Adipose tissue (tissue), 3 donors: ENCODE data around the gene PTPRT. TPM values are rescaled to one million over a fixed set of nuclear protein-coding genes. Genes with fewer than 3 reads are reported as not detected.

ENCODE experiments used
- H3K27ac ChIP-seq: one replicate; pipeline ENCODE4 v1.5.1; 2013; ENCODE audit warnings: low read depth, low read length
- WGBS, 3 donors: extraction: QIAGEN DNeasy Blood & Tissue Kit; methylation state at CpG; one replicate each; pipeline ENCODE4 v1.1.7; 2013; 5-methylcytosine and 5-hydroxymethylcytosine counted together
- polyA plus RNA-seq, 3 donors: library from polyadenylated mRNA; stranded (reverse); fragments of 200-250 nt; gene quantifications; one replicate each; pipeline ENCODE4 v1.2.3, GENCODE V29; 2013
- donor health status: healthy with polysubstance abuse.
- donor health status: Bipolar disorder and iron deficiency.
- donor health status: healthy.

PTPRT gene
- polyA plus RNA-seq, 3 donors, result 0.04 to 0.30 (median 0.11) TPM

DNA sequence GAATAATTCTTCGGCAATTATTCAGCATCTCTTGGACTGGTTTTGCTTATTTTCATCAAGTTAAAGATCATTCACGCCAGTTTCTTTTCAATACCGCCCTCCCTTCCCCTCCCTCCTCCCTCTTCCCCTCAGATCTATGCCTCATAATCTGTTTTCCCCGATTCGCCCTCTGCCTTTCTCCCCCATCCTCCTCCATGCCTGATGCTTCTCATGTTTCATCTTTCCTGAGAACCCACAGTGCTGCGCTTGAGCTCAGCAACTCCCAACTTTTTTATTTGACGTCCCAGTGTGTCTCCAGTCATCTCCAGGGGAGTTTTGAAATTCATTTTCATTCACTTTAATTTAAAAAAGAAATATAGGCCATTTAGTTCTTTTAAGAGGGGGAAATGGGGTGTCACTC is 142.7 kb downstream of the PTPRT start:
- no peak overlapping the region for H3K27ac ChIP-seq
- 39 to 42% (median 40%) methylated on average over 7 of the region's 7 CpGs for WGBS, 3 donors

DNA sequence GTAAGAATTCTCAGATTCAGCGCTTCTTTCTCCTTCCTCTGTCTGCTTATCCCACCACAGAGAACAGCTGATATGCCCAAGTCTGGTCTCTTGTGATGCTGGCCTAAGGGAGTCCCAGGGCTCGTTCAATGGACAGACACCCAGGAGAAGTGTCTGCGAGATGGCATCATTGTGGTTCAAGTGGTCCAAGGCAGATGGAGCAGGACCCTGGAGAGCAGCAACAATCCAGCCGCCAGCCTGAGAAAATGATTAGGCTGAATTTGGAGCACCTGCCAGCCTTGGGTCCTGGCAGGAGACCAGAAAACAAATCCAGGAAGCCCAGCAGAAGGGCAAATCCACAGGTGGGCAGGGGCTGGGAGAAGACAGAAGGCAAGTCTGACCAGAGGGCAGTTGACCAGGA is 145.8 kb downstream of the PTPRT start:
- H3K27ac ChIP-seq, result no peak overlapping the region
- WGBS, 3 donors, result 47 to 57% (median 50%) methylated on average over 4 of the region's 4 CpGs

DNA sequence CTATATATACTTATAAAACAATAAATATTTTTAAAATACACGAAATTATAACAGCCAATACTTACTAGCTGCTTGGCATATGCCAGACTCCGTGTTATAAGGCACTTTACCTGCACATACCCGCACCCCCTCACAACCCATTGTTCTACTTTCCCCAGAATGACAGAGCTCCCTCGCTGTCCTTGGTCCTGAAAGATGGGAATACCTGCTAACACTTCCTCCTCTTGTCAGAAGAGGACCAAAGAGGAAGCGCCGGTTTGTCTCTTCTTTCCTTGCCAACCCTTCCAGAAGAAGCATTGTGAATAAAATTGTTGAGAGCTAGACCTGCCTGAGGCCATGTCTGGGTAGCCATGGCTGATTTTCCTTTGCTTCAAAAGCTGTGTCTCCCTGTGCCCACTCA is 149.3 kb downstream of the PTPRT start:
- WGBS, 3 donors, result 15 to 23% (median 15%) methylated on average over 6 of the region's 6 CpGs
- no peak overlapping the region for H3K27ac ChIP-seq

DNA sequence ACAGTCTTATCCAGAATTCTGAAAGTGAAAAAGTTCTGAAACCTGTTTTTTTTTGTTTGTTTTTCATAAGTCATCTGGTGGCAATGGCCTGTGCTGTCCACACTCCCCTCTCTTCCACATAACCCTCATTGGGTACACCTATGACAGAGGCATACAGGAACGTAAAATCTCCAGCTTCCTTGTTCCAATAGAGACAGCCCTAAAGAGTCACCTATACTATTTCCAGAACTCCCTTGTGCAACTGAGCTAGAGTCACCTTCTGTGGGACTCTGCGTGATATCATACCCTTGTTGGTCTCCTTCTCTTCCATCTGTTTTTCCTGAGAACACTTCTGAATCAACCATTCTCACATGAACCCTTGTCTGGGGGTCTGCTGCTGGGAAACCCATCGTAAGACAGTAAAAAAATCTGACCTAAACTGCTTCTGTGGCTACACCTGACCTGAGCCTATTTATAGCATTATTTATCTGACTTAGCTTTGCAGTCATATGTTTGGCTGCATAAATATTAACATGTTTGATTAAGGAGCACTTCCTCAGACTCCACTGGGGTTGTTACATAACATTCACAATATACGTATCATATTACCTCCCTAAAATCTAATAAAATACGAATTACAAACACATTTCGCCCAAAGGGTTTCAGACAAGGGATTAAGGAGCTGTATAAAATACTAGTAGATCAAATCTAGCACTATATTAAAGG is 151.9 kb downstream of the PTPRT start:
- WGBS, 3 donors, result 47 to 77% (median 72%) methylated on average over 6 of the region's 6 CpGs
- no peak overlapping the region for H3K27ac ChIP-seq

DNA sequence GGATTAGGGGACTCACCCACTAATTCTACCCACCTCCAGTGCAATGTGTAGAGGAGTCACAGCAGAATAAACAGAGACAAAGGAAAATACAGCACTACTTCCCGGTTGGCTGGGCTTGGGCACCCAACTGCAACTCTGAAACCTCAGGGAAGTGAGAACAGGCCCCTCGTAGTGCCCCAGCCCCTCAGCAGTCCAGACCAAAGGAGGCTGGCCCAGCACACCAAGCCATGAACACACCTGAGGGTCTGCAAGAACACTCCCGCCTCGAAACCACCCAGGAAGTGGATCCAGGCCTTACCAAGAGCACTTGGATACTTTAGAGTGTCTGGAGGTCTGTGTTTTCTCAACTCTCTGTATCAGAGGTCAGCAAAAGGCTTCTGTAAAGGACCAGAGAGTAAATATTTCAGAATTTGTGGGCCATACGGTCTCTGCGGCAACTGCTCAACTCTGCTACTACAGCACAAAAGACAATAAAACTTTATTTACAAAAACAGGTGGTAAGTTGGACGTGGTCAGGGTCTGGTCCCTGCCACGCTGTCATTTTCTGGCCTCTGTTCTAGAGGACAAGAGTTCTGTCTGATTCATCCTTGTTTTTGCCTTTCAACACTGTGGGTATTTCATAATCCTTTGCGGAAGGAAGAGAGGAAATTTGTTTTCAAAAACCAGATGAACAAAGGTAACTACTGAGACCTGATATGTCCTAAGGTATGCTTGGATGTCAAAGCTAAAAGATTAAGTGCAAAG is 154.6 kb downstream of the PTPRT start:
- H3K27ac ChIP-seq, result no peak overlapping the region
- WGBS, 3 donors, result 55 to 82% (median 67%) methylated on average over 9 of the region's 9 CpGs

DNA sequence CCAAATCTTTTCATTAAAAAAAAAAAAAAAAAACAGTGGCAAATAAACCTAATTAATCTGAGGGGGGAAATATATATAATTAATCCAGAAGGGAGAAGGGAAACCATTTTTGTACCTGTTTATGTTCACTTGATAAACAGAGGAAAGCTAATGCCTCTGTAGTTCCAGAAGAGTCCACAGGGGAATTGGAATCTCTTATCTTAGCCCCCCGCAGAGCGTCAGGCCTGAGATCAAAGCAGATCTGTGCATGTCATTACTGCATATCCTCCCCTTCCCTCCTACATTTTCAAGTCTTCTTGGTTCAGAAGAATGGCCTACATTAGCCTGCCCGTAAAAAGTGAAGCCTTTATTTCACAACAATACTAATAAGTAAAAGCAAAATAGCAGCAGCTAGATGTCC is 157.2 kb downstream of the PTPRT start:
- H3K27ac ChIP-seq, result no peak overlapping the region
- 41 to 57% (median 54%) methylated on average over 3 of the region's 3 CpGs for WGBS, 3 donors

DNA sequence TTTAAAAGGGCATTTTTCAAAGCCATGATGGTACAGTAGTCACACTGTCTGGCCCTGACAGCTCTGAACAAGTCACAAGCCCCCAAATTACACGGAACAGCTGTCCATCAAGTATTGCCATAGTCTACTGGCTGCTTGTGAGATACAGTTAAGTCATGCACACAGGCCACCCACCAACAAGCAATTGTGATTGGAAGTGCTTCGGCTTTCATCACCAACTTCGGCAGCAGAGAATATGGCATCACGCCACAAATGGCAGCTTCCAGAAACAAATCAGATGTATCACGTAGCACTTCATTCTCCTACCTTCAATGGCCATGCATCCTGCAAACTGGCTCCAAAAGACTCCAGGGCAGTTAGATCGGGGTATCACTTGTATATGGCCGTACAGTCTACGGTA is 160.5 kb downstream of the PTPRT start:
- no peak overlapping the region for H3K27ac ChIP-seq
- WGBS, 3 donors, result 88 to 92% (median 90%) methylated on average over 8 of the region's 8 CpGs

DNA sequence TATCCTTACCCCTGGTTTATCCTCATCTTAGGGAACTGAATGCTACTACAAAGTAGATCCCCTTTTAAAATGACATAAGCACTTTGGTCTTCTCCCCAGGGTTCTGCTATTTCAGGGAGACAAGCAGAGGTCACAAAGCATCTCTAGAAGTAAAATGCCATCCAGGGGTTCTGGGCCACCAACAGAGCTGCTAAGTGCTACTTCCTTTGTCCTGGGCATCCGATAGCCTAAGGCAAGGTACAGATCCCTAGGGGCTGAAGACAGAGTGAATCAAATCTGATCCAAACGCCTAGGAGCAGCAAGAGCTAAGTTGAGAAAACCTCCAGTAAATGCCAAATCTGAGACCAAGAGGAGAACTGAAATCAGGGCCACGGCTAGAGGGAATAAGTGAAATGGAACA is 161.2 kb downstream of the PTPRT start:
- H3K27ac ChIP-seq, result no peak overlapping the region
- 48 to 59% (median 49%) methylated on average over 3 of the region's 3 CpGs for WGBS, 3 donors

DNA sequence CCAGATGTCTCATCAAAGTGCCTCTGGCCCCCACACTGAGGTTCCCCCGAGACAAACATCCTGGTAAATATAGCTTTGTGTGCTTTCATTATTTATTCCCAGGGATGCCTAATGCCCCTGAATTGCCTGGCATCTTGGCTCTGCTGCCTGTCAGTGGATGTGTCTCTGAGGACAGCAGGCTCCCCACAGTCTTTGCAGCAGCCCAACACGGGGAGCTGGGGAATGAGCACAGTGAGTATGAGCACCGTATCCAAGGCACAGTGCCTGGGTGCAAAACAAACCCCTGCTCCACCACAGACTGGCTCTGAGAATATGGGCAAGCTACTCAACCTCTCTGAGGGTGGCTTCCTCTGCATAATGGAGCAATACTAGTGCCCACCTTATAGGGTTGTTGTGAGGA is 165.9 kb downstream of the PTPRT start:
- 15 to 53% (median 23%) methylated on average over 3 of the region's 3 CpGs for WGBS, 3 donors
- H3K27ac ChIP-seq, result no peak overlapping the region

DNA sequence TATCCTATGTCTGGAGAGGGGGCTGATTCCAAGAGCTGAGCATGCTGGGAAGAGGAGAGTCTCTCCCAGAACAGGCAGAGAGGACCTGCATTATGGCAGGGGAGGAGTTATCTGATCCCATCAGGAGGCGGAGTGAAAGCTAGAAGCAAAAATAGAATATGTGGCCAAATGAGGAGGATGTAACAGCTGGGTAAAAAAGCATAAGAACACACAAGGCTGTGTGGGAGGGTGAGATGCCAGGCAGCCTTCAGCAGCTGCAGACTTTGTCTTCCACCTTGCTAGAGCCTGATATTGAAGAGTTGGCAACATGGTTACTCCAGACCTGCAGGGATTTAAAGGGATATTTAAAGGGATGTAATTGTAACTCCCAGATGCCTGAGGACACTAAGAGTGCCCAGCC is 167.1 kb downstream of the PTPRT start:
- 69 to 88% (median 83%) methylated on average over 1 of the region's 1 CpG for WGBS, 3 donors
- no peak overlapping the region for H3K27ac ChIP-seq

DNA sequence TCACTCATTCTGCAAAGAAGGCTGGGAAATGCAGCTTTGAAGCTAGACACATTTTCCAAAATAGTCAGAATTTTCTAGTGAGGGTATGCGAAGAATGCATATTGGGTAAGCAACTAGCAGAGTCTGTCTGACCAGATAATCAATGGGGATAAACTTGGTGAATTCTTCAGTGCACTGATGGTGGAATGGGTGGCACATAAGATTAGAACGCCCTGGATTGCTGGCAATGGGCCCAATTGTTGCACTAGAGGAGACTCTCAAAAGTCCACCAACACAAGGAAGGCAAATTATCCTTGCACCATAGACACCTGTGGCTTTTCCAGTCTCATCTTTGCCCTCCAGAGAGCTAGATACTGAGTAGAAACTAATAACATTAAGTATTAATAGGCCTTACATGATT is 167.6 kb downstream of the PTPRT start:
- no peak overlapping the region for H3K27ac ChIP-seq
- 76 to 91% (median 84%) methylated on average over 2 of the region's 2 CpGs for WGBS, 3 donors

DNA sequence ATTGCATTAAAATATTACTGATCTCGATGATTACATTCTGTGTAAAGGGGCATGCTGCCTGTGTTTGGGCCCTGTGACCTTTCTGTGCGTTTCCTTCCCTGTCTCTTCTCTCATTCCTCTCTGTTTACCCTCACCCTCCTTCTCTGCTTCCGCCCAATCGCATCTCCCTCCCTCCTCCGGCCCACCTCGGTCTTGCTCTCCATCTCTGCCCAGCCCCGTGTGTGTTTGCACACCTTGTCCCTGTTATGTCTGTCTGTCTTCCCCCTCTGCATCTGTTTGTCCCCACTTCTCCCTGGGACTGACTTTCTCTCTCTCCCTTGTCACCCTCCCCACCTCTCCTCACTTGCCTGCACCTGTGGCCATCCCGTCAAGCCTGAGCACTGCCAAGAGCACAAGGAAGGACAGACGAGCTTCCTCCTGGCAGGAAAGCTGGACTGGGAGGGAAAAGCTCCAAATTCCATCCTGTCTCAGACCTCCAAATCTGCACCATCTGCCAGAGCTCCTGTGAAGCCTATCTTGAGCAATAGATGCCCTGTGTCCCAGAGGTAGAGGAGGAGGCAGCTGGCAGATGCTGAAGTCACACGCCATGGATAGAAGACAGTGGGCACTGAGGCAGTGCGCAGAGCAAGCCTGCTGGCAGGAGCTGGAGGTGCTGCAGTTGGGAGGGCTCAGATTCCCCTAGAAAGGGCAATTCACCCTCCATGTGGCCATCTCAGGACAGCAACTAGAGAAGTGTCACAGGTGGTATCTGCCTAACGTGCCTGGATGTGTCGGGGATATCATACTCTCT is 172.3 kb downstream of the PTPRT start:
- 39 to 43% (median 42%) methylated on average over 13 of the region's 13 CpGs for WGBS, 3 donors
- no peak overlapping the region for H3K27ac ChIP-seq

DNA sequence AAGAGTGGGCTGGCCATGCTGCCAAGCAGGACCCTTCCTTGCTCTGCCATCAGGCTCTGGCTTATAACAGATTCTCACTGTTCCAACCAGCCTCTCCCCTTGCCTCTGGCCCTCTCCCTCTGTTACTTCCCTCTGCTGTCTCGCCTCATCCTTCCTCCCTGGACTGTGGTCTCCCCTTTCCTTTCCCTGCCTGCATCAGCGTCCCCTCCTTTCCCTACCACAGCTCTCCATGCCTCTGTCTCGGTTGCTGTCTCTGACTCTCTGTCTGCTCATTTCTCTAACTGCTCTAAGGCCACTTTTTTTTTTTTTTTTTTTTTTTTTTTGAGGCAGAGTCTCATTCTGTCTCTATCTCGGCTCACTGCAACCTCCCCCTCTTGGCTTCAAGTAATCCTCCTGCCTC is 173.4 kb downstream of the PTPRT start:
- 55 to 70% (median 63%) methylated on average over 4 of the region's 4 CpGs for WGBS, 3 donors
- no peak overlapping the region for H3K27ac ChIP-seq

DNA sequence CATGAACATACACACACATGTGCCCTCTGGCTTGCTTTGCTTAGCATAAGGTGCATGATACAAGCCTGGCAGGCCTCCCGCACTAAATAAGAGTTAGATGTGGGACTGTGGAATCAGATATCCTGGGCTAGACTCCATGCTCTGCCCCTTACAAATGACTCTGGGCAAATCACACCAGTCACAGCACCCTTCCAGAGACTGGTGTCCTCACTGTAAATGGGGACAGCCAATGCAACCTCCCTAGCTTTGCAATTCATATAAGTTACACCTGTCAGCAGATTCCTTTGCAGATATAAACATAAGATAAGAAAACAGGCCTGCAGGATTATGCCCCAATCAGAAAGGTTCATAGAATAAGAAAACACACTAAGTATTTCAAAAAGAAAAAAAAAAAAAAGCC is 174.1 kb downstream of the PTPRT start:
- H3K27ac ChIP-seq, result no peak overlapping the region
- 83 to 100% (median 93%) methylated on average over 1 of the region's 1 CpG for WGBS, 3 donors

DNA sequence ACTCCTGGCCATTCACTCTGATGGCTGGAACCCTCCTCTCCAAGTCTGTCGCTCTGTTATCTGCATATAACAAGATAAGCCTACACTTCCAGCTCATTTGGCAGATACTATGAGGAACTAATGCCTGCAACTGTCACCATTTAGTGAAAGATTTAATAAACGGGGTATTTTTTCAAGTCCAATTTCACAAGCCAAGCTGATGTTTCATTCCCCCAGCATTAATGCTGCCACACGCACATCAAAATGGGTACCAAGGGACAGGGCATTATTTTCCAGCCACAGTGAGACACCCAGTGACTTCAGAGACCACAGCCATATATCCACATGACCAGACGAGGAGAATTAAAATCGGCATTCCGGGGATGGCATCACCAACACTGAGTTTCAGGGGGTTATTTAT is 175.5 kb downstream of the PTPRT start:
- WGBS, 3 donors, result 67 to 79% (median 77%) methylated on average over 6 of the region's 6 CpGs

DNA sequence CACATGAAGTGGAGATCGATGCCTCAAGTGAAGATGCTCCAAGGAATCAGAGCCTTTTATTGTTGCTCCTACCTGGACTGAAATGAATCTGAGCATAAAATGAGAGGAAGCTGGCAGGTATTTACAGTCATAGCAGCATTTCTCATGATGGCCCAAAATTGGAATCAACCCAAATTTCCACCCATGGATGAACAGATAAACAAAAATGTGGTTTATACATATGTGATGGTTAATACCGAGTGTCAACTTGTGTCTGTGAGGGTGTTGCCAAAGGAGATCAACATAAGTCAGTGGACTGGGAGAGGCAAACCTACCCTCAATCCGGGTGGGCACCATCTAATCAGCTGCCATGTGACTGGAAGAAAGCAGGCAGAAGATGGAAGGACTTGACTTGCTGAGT is 178.2 kb downstream of the PTPRT start:
- WGBS, 3 donors, result 77 to 88% (median 82%) methylated on average over 3 of the region's 3 CpGs

More for the DNA sequence above, 175.5 kb downstream of the PTPRT start:
- H3K27ac ChIP-seq, result no peak overlapping the region

DNA sequence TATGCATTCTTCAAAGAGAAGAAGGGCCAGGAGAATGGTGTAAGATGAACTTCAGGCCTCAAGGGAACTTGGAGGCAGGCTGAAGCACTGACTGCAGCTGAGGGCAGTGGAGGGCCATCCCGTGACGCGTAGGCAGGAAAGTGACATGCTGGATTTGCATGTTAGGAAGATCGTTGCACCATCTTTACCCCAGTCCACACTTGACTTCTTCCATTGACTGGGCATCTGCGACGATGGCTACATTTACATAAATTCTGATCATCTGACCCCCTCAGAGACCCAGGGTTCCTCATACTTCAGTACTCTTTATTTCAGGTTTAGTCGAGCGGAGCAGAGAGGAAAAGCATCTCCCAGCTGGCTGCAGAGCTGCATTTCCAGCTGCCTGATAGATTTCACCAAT is 180.2 kb downstream of the PTPRT start:
- no peak overlapping the region for H3K27ac ChIP-seq
- WGBS, 3 donors, result 91 to 93% (median 93%) methylated on average over 8 of the region's 8 CpGs

More for the DNA sequence above, 178.2 kb downstream of the PTPRT start:
- no peak overlapping the region for H3K27ac ChIP-seq

DNA sequence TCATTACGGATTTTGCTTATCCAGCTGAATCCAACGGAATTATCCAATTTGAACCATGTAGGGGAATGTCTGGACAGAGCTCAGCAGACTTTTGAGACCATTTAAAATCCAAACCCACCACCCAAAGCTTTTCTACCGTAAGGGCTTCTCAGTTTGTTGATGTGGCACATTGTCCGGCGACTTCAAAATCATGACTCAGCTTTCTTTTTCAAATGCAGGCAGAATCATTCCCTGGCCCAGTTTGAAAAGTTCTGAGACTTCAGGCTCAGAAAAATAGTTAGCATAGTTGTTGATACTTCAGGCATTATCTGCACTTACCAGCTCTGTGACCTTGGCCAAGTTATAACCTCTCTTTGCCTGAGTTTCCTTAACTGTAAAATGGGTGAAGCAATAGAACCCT is 182.2 kb downstream of the PTPRT start:
- WGBS, 3 donors, result 48 to 82% (median 82%) methylated on average over 5 of the region's 5 CpGs
- no peak overlapping the region for H3K27ac ChIP-seq

DNA sequence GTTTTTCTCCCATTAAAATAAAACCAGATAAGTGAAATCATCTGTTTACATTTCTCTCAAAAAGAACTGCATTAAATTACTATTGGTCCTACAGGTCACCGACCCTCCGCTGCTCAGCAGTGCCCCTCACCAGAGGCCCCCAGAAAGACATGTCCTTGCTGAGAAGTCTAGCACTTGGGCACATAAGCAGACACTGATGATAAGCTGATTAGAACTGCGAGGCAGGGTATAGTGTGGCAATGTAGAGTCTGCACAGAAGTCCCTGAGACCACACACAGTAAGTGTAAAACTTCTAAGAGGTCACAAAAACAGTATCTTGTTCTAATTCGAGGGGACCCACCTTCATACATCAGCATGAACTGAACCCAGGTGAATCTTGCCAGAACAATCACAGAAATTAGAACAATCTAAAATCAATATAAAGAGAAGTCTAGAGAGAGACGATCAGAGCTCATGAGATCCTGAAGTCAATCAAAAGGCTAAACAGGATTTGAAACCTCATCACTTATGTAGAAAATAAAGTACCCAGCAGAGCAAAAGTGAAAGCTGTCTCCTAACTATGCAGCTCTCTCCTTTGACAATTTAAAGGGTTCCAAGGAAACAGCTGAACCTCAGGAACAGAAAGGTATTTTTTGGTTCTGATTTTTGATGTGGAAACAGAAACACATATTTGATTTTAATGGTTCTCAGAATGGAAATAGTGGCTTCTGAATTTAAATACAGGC is 182.9 kb downstream of the PTPRT start:
- 42 to 59% (median 56%) methylated on average over 5 of the region's 5 CpGs for WGBS, 3 donors
- H3K27ac ChIP-seq, result no peak overlapping the region
